H1 (cell line): ENCODE results near the gene PKD1L1. TPM values are rescaled to one million over a fixed set of nuclear protein-coding genes. Genes with fewer than 3 reads are reported as not detected.

Experiments
- CTCF ChIA-PET: fragments of 300-600 bp; sonication (Branson Sonifier 250); formaldehyde crosslinking; loops from one replicate; lab custom pipeline; 2021; ENCODE audit not compliant: partially characterized antibody; lab: Charles Lee
- POLR2A ChIA-PET: fragments of 300-600 bp; sonication (Branson Sonifier 250); formaldehyde crosslinking; loops from one replicate; lab custom pipeline; 2021; ENCODE audit warnings: inconsistent platforms; ENCODE audit not compliant: partially characterized antibody; lab: Charles Lee
- DNase-seq, 2 experiments: peaks; one replicate each; pipeline versions ENCODE4 v3.0.0 to v3.0.0-alpha.2; 2010 to 2022; ENCODE audit warnings: low spot score in 2 of 2, low read depth in 1 of 2, mixed read lengths in 1 of 2
- FAIRE-seq: peaks from 2 replicates; lab custom pipeline; 2011; peaks lifted over from hg19 to GRCh38; lab: Jason Lieb, UNC
- H2AFZ ChIP-seq: 2 replicates; pipeline ENCODE4 v1.8.1; 2012; ENCODE audit warnings: low read length, inconsistent platforms
- H2AK5ac ChIP-seq: 2 replicates; pipeline ENCODE4 v1.6.1; 2013; ENCODE audit warnings: low read depth, low read length
- H2BK120ac ChIP-seq: replicated peaks from 2 replicates; pipeline ENCODE3; 2013; ENCODE audit warnings: low read depth, low read length, inconsistent platforms
- H2BK12ac ChIP-seq: 2 replicates; pipeline ENCODE4 v1.6.1; 2013; ENCODE audit warnings: low read depth, low read length
- H2BK15ac ChIP-seq: 2 replicates; pipeline ENCODE4 v1.6.1; 2013; ENCODE audit warnings: low read length
- H2BK20ac ChIP-seq: 2 replicates; pipeline ENCODE4 v1.6.1; 2013; ENCODE audit warnings: low read length
- H2BK5ac ChIP-seq: 2 replicates; pipeline ENCODE4 v1.6.1; 2013; ENCODE audit warnings: low read depth, low read length
- H3K14ac ChIP-seq: 2 replicates; pipeline ENCODE4 v1.6.1; 2013; ENCODE audit warnings: inconsistent platforms; ENCODE audit not compliant: insufficient read length
- H3K18ac ChIP-seq: 2 replicates; pipeline ENCODE4 v1.6.1; 2013; ENCODE audit warnings: low read length; ENCODE audit errors: extremely low read depth
- H3K23ac ChIP-seq: 2 replicates; pipeline ENCODE4 v1.6.1; 2013; ENCODE audit warnings: inconsistent platforms; ENCODE audit not compliant: insufficient read length
- H3K23me2 ChIP-seq: 2 replicates; pipeline ENCODE4 v1.6.1; 2013; ENCODE audit warnings: low read depth, low read length
- H3K27ac ChIP-seq: 2 replicates; pipeline ENCODE4 v1.6.1; 2011; ENCODE audit warnings: low read depth, low read length, inconsistent platforms
- H3K27me3 ChIP-seq, 4 experiments: replicated peaks in 1 of 4; 1 replicate in 1 of 4; 2 replicates in 3 of 4; pipeline versions ENCODE4 v1.6.1 to v1.8.1; 2011 to 2013; ENCODE audit warnings: low read length in 3 of 4, mild to moderate bottlenecking in 3 of 4, inconsistent platforms in 2 of 4, mixed read lengths in 2 of 4, moderate library complexity in 1 of 4; ENCODE audit not compliant: control insufficient read depth in 3 of 4, insufficient read depth in 3 of 4; ENCODE audit errors: extremely low read depth in 1 of 4
- H3K36me3 ChIP-seq, 4 experiments: 2 replicates each; pipeline versions ENCODE4 v1.6.1 to v1.8.1; 2011 to 2013; ENCODE audit warnings: mild to moderate bottlenecking in 4 of 4, low read length in 3 of 4, moderate library complexity in 2 of 4, control low read depth in 1 of 4, inconsistent platforms in 1 of 4; ENCODE audit not compliant: insufficient read depth in 4 of 4, control insufficient read depth in 2 of 4
- H3K4ac ChIP-seq: replicated peaks from 2 replicates; pipeline ENCODE3; 2013; ENCODE audit warnings: low read length, low read depth, mixed read lengths, inconsistent platforms; ENCODE audit not compliant: insufficient read length
- H3K4me1 ChIP-seq, 4 experiments: replicated peaks in 1 of 4; 1 replicate in 1 of 4; 2 replicates in 3 of 4; pipeline versions ENCODE4 v1.6.1 to v1.8.1; 2011 to 2013; ENCODE audit warnings: low read length in 3 of 4, inconsistent platforms in 2 of 4, mixed read lengths in 1 of 4; ENCODE audit not compliant: insufficient read depth in 4 of 4, control insufficient read depth in 3 of 4
- H3K4me2 ChIP-seq, 2 experiments: 2 replicates each; pipeline versions ENCODE4 v1.6.1 to v1.8.1; 2011 to 2013; ENCODE audit warnings: low read depth in 2 of 2, low read length in 2 of 2, control low read depth in 1 of 2, inconsistent platforms in 1 of 2, mild to moderate bottlenecking in 1 of 2; ENCODE audit not compliant: insufficient read depth in 1 of 2
- H3K4me3 ChIP-seq, 4 experiments: fragments of 200-600, 300-600 bp in 1 of 4; sonication (generic), shearing (Covaris generic), sonication (Bioruptor Twin) in 1 of 4; 2 replicates each; pipeline versions ENCODE4 v1.5.1 to v1.8.1; 2011 to 2016; ENCODE audit warnings: low read length in 4 of 4, low read depth in 3 of 4, control low read depth in 2 of 4, inconsistent platforms in 2 of 4, mild to moderate bottlenecking in 2 of 4, mixed read lengths in 1 of 4, moderate library complexity in 1 of 4; ENCODE audit not compliant: insufficient read depth in 2 of 4; ENCODE audit errors: extremely low read depth in 1 of 4
- H3K56ac ChIP-seq: replicated peaks from 2 replicates; pipeline ENCODE3; 2013; ENCODE audit warnings: low read depth, mild to moderate bottlenecking, mixed read lengths, low read length, inconsistent platforms; ENCODE audit not compliant: insufficient read length
- H3K79me1 ChIP-seq: 2 replicates; pipeline ENCODE4 v1.6.1; 2013; ENCODE audit warnings: low read depth, low read length, control low read depth
- H3K79me2 ChIP-seq, 2 experiments: 2 replicates each; pipeline versions ENCODE4 v1.6.1 to v1.8.1; 2012 to 2013; ENCODE audit warnings: low read length in 2 of 2, mild to moderate bottlenecking in 2 of 2, inconsistent platforms in 1 of 2; ENCODE audit not compliant: insufficient read depth in 2 of 2, control insufficient read depth in 1 of 2
- H3K9ac ChIP-seq, 4 experiments: replicated peaks in 1 of 4; 1 replicate in 1 of 4; 2 replicates in 3 of 4; pipeline versions ENCODE4 v1.6.1 to v1.8.1; 2011 to 2013; ENCODE audit warnings: low read depth in 3 of 4, low read length in 3 of 4, control low read depth in 2 of 4, mild to moderate bottlenecking in 2 of 4, moderate library complexity in 2 of 4, inconsistent platforms in 1 of 4; ENCODE audit errors: extremely low read depth in 1 of 4
- H3K9me3 ChIP-seq, 2 experiments: 2 replicates each; pipeline versions ENCODE4 v1.6.1 to v1.8.1; 2012 to 2013; ENCODE audit warnings: mild to moderate bottlenecking in 2 of 2, moderate library complexity in 2 of 2, control low read depth in 1 of 2, inconsistent platforms in 1 of 2, low read depth in 1 of 2, low read length in 1 of 2, mixed read lengths in 1 of 2; ENCODE audit not compliant: insufficient read depth in 2 of 2
- H4K20me1 ChIP-seq, 2 experiments: replicated peaks in 1 of 2; 2 replicates each; pipeline versions ENCODE3 to v1.8.1; 2011 to 2013; ENCODE audit warnings: inconsistent platforms in 2 of 2, low read length in 2 of 2, mild to moderate bottlenecking in 1 of 2; ENCODE audit not compliant: insufficient read depth in 2 of 2, control insufficient read depth in 1 of 2
- H4K5ac ChIP-seq: 2 replicates; pipeline ENCODE4 v1.6.1; 2013; ENCODE audit warnings: low read length, low read depth, mixed read lengths, inconsistent platforms; ENCODE audit not compliant: insufficient read length
- H4K8ac ChIP-seq: 2 replicates; pipeline ENCODE4 v1.8.0; 2013; ENCODE audit warnings: mild to moderate bottlenecking, moderate library complexity, low read length, inconsistent platforms; ENCODE audit not compliant: insufficient read depth; ENCODE audit errors: extremely low read depth
- H4K91ac ChIP-seq: replicated peaks from 2 replicates; pipeline ENCODE3; 2013; ENCODE audit warnings: low read length, mixed read lengths, inconsistent platforms; ENCODE audit not compliant: insufficient read length
- CEBPB ChIP-seq: IDR thresholded peaks from 2 replicates; pipeline ENCODE4 v1.6.1; 2012; ENCODE audit warnings: low read depth, low read length
- RFX5 ChIP-seq: IDR thresholded peaks from 2 replicates; pipeline ENCODE4 v1.6.1; 2011; ENCODE audit warnings: low read depth, low read length, improper control_type of control experiment, borderline replicate concordance
- SP1 ChIP-seq: IDR thresholded peaks from 2 replicates; pipeline ENCODE4 v1.6.1; 2011; ENCODE audit warnings: low read depth, low read length
- WGBS, 2 experiments: shearing (Covaris generic) in 1 of 2; methylation state at CpG; one replicate each; pipeline versions ENCODE4 v1.1.6 to v1.1.7; 2013 to 2015; ENCODE audit warnings: low lambda C conversion rate in 2 of 2, mixed read lengths in 2 of 2, inconsistent platforms in 1 of 2, low coverage in 1 of 2, missing lambda C conversion rate in 1 of 2; ENCODE audit not compliant: insufficient replicate concordance in 2 of 2, insufficient coverage in 1 of 2, insufficient read length in 1 of 2; ENCODE audit errors: extremely low coverage in 1 of 2, missing lambda C conversion rate in 1 of 2; 5-methylcytosine and 5-hydroxymethylcytosine counted together
- polyA plus RNA-seq, 7 experiments: library from polyadenylated mRNA; depleted of rRNA in 3 of 7; stranded (reverse) in 5 of 7; unstranded in 2 of 7; fragments of >200 nt in 5 of 7; fragments of 200-250 nt in 2 of 7; gene quantifications; 1 replicate in 5 of 7; 2 replicates in 1 of 7; 4 replicates in 1 of 7; pipeline versions ENCODE4 v1.2.1 to v1.2.3, GENCODE V29; 2011 to 2013; ENCODE audit warnings: missing spikeins in 2 of 7, mixed read lengths in 2 of 7
- total RNA-seq: library from RNA; stranded (reverse); fragmentation: NEBNext Ultra II Directional; extraction: Animal tissue kit (Norgen Biotek cat#: 25700); gene quantifications from 2 replicates; pipeline ENCODE4 v1.2.1, GENCODE V29; 2021

The PKD1L1 gene
- total and polyA plus RNA-seq, 2 of the 8 experiments (the other 6 are each of a cell fraction or from before 2014, with no cell fraction given) = 0.22 to 0.35 TPM

DNA sequence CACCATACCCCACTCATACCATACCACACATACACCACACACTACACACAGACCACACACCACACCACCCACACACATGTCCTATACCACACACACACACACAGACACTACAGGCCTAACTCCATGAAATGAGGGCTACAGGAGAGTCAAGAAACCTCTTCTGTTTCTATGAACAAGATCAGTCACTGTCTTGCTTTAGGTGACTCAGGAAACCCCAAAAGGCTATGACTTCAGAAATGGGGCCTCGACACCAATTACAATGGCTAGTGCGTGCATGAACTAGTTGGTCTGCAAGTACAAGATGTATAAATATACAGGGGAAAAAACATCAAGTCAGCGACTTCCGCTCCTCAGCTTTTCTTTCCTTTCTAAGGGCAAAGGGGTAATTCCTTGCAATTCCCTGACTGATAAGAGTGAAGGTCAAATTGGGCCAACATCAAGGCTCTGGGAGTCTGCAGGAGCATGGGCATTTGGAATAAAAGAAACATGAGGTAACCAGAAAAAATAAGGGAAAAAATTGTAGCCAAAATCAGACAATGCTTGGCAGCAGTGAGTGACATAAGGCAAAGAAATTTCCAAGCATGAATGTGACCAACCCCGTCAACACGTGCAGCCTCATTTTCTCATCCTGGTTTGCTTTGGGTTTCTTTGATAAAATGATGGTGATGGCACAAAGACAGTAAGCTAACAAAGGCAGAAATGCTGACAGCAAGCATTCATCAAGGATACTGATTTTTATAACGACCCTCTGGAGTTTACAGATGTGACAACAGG lies 1.5 kb downstream of the PKD1L1 start:
- Histone ChIP-seq H2BK20ac (peak overlapping the region; percentile 87; the same call in 1 of the 2 replicates), H3K9ac (no peak overlapping the region; a peak in 1 of 7 replicates), H3K23me2 (peaks cover 5% of the 10 kb centered on the region; the same call in 1 of the 2 replicates), H4K20me1 (peaks cover 0 to 3% of the 10 kb centered on the region in 2 experiments), H3K9me3 (no peaks in the 10 kb centered on the region), H3K4me1 (peaks cover 0 to 2% (median 0%) of the 10 kb centered on the region in 4 experiments; a peak in 3 of 7 replicates), H2AFZ (no peak overlapping the region), H3K36me3 (no peaks in the 10 kb centered on the region), H3K4me2 (no peak overlapping the region), H2BK15ac (peak overlapping the region; percentile 99; the same call in 1 of the 2 replicates), H2BK120ac (no peak overlapping the region), H2AK5ac (peak overlapping the region; percentile 91; the same call in 1 of the 2 replicates), H3K27ac (no peak overlapping the region), H4K5ac (no peak overlapping the region), H4K8ac (no peak overlapping the region), H3K18ac (no peak overlapping the region), H3K79me1 (no peaks in the 10 kb centered on the region), H4K91ac (peak overlapping the region; percentile 92), H2BK5ac (peak overlapping the region; percentile 58), H3K14ac (no peak overlapping the region), H3K79me2 (no peaks in the 10 kb centered on the region), H3K23ac (no peak overlapping the region), H3K4me3 (no peak overlapping the region), H2BK12ac (peak overlapping the region; percentile 94), H3K56ac (peak overlapping the region; percentile 89), H3K4ac (no peak overlapping the region), H3K27me3 (no peaks in the 10 kb centered on the region)
- POLR2A ChIA-PET = no interaction called here
- DNase-seq (no peak), FAIRE-seq (no peak)
- 89% methylated on average over 7 of the region's 7 CpGs; no CpG with 5 or more reads in 1 of the 2 experiments for WGBS, 2 experiments
- CTCF ChIA-PET = interaction anchor here (0.6 to 6.8 kb wide), 5 partner anchors 8 to 453 kb away, joined by 3 to 34 read pairs (median 3); no protein-coding TSS in a partner anchor
- TF ChIP-seq RFX5 = no peak
- no peak for TF ChIP-seq CEBPB
- TF ChIP-seq SP1 = no peak
